Vagina (tissue), 2 donors: ENCODE measurements around the gene AURKA. TPM values are rescaled to one million over a fixed set of nuclear protein-coding genes. Genes with fewer than 3 reads are reported as not detected.

ENCODE experiments used
- DNase-seq, 2 donors: peaks; one replicate each; pipeline ENCODE4 v3.0.0-alpha.2; 2017; ENCODE audit errors: extremely low spot score in 2 of 2
- H3K27ac ChIP-seq: fragments of 200-600 bp; sonication (generic); one replicate; pipeline ENCODE4 v1.5.1; 2019
- H3K27me3 ChIP-seq: fragments of 200-600 bp; sonication (generic); one replicate; pipeline ENCODE4 v1.5.1; 2019
- H3K36me3 ChIP-seq, 2 donors: fragments of 200-600 bp; sonication (generic); one replicate each; pipeline ENCODE4 v1.5.1; 2017 to 2019
- H3K4me1 ChIP-seq: fragments of 200-600 bp; sonication (generic); one replicate; pipeline ENCODE4 v1.5.1; 2019
- H3K4me3 ChIP-seq, 2 donors: fragments of 200-600 bp; sonication (generic); 1 replicate in 1 of 2; 2 replicates in 1 of 2; pipeline ENCODE4 v1.5.1; 2016 to 2019
- H3K9me3 ChIP-seq: fragments of 200-600 bp; sonication (generic); one replicate; pipeline ENCODE4 v1.5.1; 2019
- POLR2A ChIP-seq, 2 donors: fragments of 450-650 bp; IDR thresholded peaks; one replicate each; pipeline ENCODE4 v1.6.1; 2017; ENCODE audit warnings: antibody characterized with exemption in 2 of 2, mild to moderate bottlenecking in 2 of 2, moderate library complexity in 2 of 2
- POLR2AphosphoS5 ChIP-seq, 2 donors: sonication (generic); formaldehyde crosslinking; IDR thresholded peaks; one replicate each; pipeline ENCODE4 v1.9.0; 2017; ENCODE audit warnings: antibody characterized with exemption in 2 of 2, mild to moderate bottlenecking in 2 of 2, low read depth in 1 of 2; ENCODE audit not compliant: insufficient read depth in 1 of 2
- intact Hi-C: fragments of 100-400 bp; cut with DNase I; formaldehyde crosslinking; loops from one replicate; pipeline ENCODE4 v1.15.1; 2023
- total RNA-seq: library from RNA; depleted of rRNA; stranded (reverse); fragments of >200 nt; gene quantifications from one replicate; pipeline ENCODE4 v1.2.3, GENCODE V29; 2016
- TF ChIP-seq, protein P1 (sequence below), 3 experiments: fragments of 450-650 bp in 2 of 3; fragments of 200-600 bp in 1 of 3; sonication (generic) in 1 of 3; IDR thresholded peaks; one replicate each; pipeline ENCODE4 v1.5.1; 2017 to 2019; ENCODE audit warnings: antibody characterized with exemption in 3 of 3, mild to moderate bottlenecking in 2 of 3, moderate library complexity in 2 of 3

AURKA gene
- total RNA-seq, 1 donor from 2014 or later = 2.2 TPM

- H3K4me1 ChIP-seq = no peaks in the 10 kb centered on the region
- TF ChIP-seq POLR2AphosphoS5 (IDR thresholded peaks at IDR 0.05; ENCODE audit: insufficient read depth in 1 of 2, low read depth in 1 of 2) = no peak
- TF ChIP-seq, protein P1, sequence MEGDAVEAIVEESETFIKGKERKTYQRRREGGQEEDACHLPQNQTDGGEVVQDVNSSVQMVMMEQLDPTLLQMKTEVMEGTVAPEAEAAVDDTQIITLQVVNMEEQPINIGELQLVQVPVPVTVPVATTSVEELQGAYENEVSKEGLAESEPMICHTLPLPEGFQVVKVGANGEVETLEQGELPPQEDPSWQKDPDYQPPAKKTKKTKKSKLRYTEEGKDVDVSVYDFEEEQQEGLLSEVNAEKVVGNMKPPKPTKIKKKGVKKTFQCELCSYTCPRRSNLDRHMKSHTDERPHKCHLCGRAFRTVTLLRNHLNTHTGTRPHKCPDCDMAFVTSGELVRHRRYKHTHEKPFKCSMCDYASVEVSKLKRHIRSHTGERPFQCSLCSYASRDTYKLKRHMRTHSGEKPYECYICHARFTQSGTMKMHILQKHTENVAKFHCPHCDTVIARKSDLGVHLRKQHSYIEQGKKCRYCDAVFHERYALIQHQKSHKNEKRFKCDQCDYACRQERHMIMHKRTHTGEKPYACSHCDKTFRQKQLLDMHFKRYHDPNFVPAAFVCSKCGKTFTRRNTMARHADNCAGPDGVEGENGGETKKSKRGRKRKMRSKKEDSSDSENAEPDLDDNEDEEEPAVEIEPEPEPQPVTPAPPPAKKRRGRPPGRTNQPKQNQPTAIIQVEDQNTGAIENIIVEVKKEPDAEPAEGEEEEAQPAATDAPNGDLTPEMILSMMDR (IDR thresholded peaks at IDR 0.05) = no peak
- no peak for TF ChIP-seq POLR2A (IDR thresholded peaks at IDR 0.05)
- H3K36me3 ChIP-seq = no peaks in the 10 kb centered on the region
- intact Hi-C loops = no loop called here
- H3K27ac ChIP-seq = no peak overlapping the region
- no peak overlapping the region for H3K4me3 ChIP-seq
- no peaks in the 10 kb centered on the region for H3K27me3 ChIP-seq
- DNase-seq = no peak
- no peaks in the 10 kb centered on the region for H3K9me3 ChIP-seq
Observed at GRCh38 chr20:56352345-56353055, 39.5 kb downstream of the AURKA start.

GRCh38 chr20:56350842-56351241, 41.2 kb downstream of the AURKA start:
- H3K4me3 ChIP-seq = no peak overlapping the region
- H3K36me3 ChIP-seq = no peaks in the 10 kb centered on the region
- no peak for DNase-seq
- H3K9me3 ChIP-seq = no peaks in the 10 kb centered on the region
- no peak overlapping the region for H3K27ac ChIP-seq
- no peaks in the 10 kb centered on the region for H3K4me1 ChIP-seq
- no peaks in the 10 kb centered on the region for H3K27me3 ChIP-seq
- TF ChIP-seq, protein P1 (IDR thresholded peaks at IDR 0.05) = no peak
- TF ChIP-seq POLR2AphosphoS5 (IDR thresholded peaks at IDR 0.05; ENCODE audit: insufficient read depth in 1 of 2, low read depth in 1 of 2) (no peak), POLR2A (IDR thresholded peaks at IDR 0.05) (no peak)
- intact Hi-C loops = no loop called here

GRCh38 chr20:56348746-56349145, 43.3 kb downstream of the AURKA start:
- DNase-seq = no peak
- peaks cover 5% of the 10 kb centered on the region for H3K4me1 ChIP-seq
- intact Hi-C loops = no loop called here
- no peaks in the 10 kb centered on the region for H3K27me3 ChIP-seq
- no peaks in the 10 kb centered on the region for H3K9me3 ChIP-seq
- H3K36me3 ChIP-seq = no peaks in the 10 kb centered on the region
- no peak overlapping the region for H3K4me3 ChIP-seq
- no peak overlapping the region for H3K27ac ChIP-seq
- TF ChIP-seq POLR2AphosphoS5 (IDR thresholded peaks at IDR 0.05; ENCODE audit: insufficient read depth in 1 of 2, low read depth in 1 of 2) (no peak), POLR2A (IDR thresholded peaks at IDR 0.05) (no peak)
- TF ChIP-seq, protein P1 (IDR thresholded peaks at IDR 0.05) = no peak

DNA sequence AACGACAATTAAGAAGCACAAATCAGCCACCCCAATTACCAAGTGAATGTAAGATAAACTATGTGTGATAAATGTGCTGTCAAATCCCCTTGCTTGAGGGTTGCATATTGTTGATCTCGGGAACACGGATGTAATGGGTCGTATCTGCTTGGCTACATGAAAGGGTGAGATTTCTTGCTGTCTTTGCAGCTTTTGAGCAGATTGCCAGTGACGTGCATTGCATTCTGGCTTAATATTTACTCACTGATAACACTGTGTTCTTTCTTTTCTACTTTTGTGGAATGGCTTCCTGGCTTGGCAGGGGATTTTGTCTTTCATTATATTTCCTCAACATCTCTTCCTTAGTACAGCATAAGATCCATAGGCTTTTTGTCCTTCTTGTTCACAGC, 43.7 kb downstream of the AURKA start:
- Histone ChIP-seq H3K27ac (no peak overlapping the region), H3K27me3 (no peaks in the 10 kb centered on the region), H3K4me1 (peaks cover 7% of the 10 kb centered on the region), H3K4me3 (no peak overlapping the region), H3K36me3 (no peaks in the 10 kb centered on the region), H3K9me3 (no peaks in the 10 kb centered on the region)
- TF ChIP-seq, protein P1 (IDR thresholded peaks at IDR 0.05) = no peak
- TF ChIP-seq POLR2AphosphoS5 (IDR thresholded peaks at IDR 0.05; ENCODE audit: insufficient read depth in 1 of 2, low read depth in 1 of 2) = no peak
- no peak for TF ChIP-seq POLR2A (IDR thresholded peaks at IDR 0.05)
- intact Hi-C loops = no loop called here
- no peak for DNase-seq

DNA sequence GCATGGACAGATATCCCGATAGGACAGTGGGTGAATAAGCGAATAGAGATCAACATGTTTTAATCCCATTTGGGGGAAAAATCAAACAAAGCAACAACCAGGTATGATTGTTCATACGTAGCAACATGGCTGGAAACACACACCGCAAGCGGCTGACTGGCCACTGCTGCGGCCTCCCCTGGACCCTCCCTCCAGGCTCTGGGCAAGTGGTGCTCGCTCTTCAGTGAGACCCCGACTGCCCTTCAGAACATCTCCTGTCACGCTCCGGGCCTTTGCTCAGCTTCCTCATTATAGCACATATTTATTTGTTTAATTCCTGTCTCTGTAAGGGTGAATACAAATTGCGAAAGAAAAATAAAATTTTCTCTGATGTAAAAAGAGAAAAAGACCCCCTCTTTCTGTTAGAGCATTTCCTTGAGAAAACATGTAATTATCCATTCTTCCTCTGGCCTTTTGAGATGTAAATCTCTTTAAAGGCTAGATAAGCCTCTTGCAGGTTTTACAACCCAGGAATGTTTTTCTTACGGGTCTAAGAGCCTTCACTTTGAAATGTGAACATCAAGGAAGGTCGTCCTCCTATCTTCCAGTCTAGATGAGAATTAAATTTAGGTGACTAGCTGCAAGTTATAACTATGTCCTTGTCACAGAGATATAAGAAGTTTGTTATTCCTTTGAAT, 44.2 kb downstream of the AURKA start:
- no peak for DNase-seq
- H3K9me3 ChIP-seq = no peaks in the 10 kb centered on the region
- no peaks in the 10 kb centered on the region for H3K36me3 ChIP-seq
- H3K27me3 ChIP-seq = no peaks in the 10 kb centered on the region
- H3K4me3 ChIP-seq = no peak overlapping the region
- TF ChIP-seq POLR2AphosphoS5 (IDR thresholded peaks at IDR 0.05; ENCODE audit: insufficient read depth in 1 of 2, low read depth in 1 of 2) (no peak), POLR2A (IDR thresholded peaks at IDR 0.05) (no peak)
- TF ChIP-seq, protein P1 (IDR thresholded peaks at IDR 0.05) = no peak
- peaks cover 7% of the 10 kb centered on the region for H3K4me1 ChIP-seq
- intact Hi-C loops = no loop called here
- no peak overlapping the region for H3K27ac ChIP-seq
